ENCODE data around the gene CREB1.

DNA sequence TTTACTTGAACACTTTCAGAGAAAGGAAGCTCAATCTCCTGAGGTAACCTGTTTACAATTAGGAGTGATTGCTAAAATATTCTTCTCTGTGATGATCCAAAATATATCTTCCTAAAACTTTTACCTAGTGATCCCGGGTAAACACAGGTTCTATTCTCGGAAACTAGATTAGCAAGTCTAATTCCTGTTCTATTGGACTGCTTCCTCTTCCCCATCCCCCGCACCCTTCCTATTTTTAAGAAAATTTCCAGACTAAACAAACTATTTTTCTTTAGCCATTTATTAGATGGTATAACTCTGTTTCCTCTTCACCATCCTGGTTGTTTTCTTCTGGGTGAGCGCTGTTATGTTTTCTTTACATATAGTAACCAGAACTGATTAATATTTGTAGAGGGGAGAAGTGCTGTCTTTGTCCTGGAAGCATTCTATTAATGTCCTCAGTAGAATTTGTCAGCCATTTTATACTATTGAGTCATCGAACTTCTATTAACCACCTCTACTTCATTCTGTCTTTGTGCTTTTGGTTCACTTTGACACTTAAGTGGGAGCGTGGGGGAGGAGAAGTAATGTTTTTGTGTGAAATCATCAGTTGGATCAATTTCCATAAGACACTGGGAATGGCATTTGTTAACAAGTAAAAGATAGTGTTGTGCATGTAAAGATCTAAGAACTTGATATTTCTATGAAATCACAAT lies 31.8 kb downstream of the CREB1 start:
- TF ChIP-seq, protein P1, sequence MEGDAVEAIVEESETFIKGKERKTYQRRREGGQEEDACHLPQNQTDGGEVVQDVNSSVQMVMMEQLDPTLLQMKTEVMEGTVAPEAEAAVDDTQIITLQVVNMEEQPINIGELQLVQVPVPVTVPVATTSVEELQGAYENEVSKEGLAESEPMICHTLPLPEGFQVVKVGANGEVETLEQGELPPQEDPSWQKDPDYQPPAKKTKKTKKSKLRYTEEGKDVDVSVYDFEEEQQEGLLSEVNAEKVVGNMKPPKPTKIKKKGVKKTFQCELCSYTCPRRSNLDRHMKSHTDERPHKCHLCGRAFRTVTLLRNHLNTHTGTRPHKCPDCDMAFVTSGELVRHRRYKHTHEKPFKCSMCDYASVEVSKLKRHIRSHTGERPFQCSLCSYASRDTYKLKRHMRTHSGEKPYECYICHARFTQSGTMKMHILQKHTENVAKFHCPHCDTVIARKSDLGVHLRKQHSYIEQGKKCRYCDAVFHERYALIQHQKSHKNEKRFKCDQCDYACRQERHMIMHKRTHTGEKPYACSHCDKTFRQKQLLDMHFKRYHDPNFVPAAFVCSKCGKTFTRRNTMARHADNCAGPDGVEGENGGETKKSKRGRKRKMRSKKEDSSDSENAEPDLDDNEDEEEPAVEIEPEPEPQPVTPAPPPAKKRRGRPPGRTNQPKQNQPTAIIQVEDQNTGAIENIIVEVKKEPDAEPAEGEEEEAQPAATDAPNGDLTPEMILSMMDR (IDR thresholded peaks at IDR 0.05): no peak
- TF ChIP-seq POLR2A (IDR thresholded peaks at IDR 0.05): no peak
